Heart left ventricle (tissue), 13 donors: ENCODE data around the gene CFAP77.

Experiments
- POLR2A ChIP-seq, 2 donors: fragments of 450-650 bp; IDR thresholded peaks; one replicate each; pipeline ENCODE4 v1.6.1; 2017; ENCODE audit warnings: antibody characterized with exemption in 2 of 2, mild to moderate bottlenecking in 2 of 2, moderate library complexity in 2 of 2
- TF ChIP-seq, protein P1 (sequence below), 12 donors: fragments of 200-600 bp; sonication (generic) in 4 of 12; IDR thresholded peaks; one replicate each; pipeline versions ENCODE4 v1.5.0 to v1.8.0; 2018 to 2022; ENCODE audit warnings: antibody characterized with exemption in 12 of 12, mild to moderate bottlenecking in 5 of 12
- donor health status: ischemic (EF 13 %, LVEDD 7.1; RV severe dilation, severe dysfunction).
- donor health status: DM: no; HTN: yes; CAD: no.
- donor health status: DM: no; HTN: no; CAD: no.
- donor health status: ischemic (EF 25% LVEDD 6.9; RV normal size, moderate dysfunction).
- donor health status: ischemic (EF 25% LVEDD 5.7; RV mildly dilated, moderate dysfunction).
- donor health status: ischemic (EF 35%, LVEDD 5.7; RV mildly dilated, moderate dysfunction).
- donor health status: nonischemic (EF 11% LVEDD 7.7; RV severe dilation, severe dysfunction).
- donor health status: DM: yes; HTN: yes; CAD: no.
- donor health status: PGD.
- donor health status: ischemic (EF 29% LVEDD 5.4; RV normal size, mild dysfunction).
- donor health status: nonischemic (EF 23%, LVEDD 6.1; RV moderate dilation, normal function).

DNA sequence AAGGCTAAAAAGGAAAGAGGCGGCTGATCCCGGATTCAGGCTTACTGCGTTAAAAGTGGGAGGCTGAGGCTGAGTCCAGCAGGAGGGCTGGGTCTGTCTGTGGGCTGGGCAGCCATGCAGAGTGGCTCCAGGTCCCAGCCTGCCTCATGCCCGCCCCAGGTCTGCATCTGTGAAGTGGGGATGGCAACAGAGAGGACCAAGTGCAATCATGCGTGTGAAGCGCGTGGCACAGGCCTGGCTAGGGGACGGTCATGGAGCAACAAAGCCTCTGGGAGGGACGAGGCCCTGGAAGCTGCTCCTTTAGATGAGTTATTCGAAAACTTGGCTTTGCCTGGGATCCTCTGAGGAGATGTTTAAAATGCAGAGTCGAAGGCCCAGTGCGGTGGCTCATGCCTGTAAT lies 142.0 kb downstream of the CFAP77 start:
- TF ChIP-seq, protein P1, sequence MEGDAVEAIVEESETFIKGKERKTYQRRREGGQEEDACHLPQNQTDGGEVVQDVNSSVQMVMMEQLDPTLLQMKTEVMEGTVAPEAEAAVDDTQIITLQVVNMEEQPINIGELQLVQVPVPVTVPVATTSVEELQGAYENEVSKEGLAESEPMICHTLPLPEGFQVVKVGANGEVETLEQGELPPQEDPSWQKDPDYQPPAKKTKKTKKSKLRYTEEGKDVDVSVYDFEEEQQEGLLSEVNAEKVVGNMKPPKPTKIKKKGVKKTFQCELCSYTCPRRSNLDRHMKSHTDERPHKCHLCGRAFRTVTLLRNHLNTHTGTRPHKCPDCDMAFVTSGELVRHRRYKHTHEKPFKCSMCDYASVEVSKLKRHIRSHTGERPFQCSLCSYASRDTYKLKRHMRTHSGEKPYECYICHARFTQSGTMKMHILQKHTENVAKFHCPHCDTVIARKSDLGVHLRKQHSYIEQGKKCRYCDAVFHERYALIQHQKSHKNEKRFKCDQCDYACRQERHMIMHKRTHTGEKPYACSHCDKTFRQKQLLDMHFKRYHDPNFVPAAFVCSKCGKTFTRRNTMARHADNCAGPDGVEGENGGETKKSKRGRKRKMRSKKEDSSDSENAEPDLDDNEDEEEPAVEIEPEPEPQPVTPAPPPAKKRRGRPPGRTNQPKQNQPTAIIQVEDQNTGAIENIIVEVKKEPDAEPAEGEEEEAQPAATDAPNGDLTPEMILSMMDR (IDR thresholded peaks at IDR 0.05): no peak
- no peak for TF ChIP-seq POLR2A (IDR thresholded peaks at IDR 0.05)
